D721Med (cell line): ENCODE measurements around the gene UQCC2.

Source experiments
- DNase-seq: peaks from one replicate; pipeline ENCODE4 v3.0.0; 2011; ENCODE audit warnings: low spot score; ENCODE audit not compliant: insufficient read length
- FAIRE-seq: peaks from 2 replicates; lab custom pipeline; 2011; peaks lifted over from hg19 to GRCh38; lab: Jason Lieb, UNC
- TF ChIP-seq, protein P1 (sequence below): IDR thresholded peaks from 2 replicates; pipeline ENCODE4 v1.5.1; 2012; ENCODE audit warnings: mild to moderate bottlenecking, control low read depth; ENCODE audit not compliant: insufficient read depth; ENCODE audit errors: missing control alignments

Gene UQCC2

DNA sequence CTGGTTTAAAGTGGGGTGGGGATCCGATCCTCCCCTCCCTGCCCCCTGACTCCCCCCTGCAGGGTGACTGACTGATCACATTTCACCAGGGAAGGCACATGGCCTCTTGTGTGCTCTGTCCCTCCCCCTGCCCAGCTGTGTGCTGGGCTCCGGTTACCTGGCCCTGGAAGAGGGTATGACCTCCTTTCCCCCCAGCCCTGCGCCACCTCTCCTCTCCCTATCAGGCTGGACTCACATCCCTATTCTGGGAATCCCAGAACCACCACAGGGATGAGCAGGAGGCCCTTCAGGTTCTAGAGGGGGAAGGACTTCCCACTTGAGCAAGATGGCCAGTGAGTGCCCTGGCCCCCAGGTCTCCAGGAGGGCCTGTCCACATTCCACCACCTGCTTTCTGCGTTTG, 37.3 kb upstream of the UQCC2 start:
- TF ChIP-seq, protein P1, sequence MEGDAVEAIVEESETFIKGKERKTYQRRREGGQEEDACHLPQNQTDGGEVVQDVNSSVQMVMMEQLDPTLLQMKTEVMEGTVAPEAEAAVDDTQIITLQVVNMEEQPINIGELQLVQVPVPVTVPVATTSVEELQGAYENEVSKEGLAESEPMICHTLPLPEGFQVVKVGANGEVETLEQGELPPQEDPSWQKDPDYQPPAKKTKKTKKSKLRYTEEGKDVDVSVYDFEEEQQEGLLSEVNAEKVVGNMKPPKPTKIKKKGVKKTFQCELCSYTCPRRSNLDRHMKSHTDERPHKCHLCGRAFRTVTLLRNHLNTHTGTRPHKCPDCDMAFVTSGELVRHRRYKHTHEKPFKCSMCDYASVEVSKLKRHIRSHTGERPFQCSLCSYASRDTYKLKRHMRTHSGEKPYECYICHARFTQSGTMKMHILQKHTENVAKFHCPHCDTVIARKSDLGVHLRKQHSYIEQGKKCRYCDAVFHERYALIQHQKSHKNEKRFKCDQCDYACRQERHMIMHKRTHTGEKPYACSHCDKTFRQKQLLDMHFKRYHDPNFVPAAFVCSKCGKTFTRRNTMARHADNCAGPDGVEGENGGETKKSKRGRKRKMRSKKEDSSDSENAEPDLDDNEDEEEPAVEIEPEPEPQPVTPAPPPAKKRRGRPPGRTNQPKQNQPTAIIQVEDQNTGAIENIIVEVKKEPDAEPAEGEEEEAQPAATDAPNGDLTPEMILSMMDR: no peak
- FAIRE-seq: no peak
- DNase-seq: no peak

DNA sequence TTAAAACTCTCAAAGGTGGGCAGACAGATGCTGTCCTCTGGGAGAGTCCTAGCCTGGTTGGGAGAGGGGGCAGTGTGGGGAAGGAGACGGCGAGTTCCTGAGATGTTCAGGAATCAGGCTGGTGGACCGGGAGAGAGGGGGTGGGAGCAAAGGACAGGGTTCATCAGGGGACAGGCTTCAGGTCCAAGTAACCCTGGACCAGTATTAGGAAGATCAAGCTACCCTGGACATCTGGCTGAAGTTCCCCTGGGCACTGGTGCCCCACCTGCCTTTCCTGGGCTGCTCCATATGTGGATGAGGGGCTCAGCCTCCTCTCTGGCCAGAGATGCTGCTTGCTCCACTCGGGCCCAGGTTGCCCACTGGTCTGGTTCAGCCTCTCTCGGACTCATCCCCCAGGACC, 36.3 kb upstream of the UQCC2 start:
- FAIRE-seq: no peak
- TF ChIP-seq, protein P1: no peak
- DNase-seq: no peak

DNA sequence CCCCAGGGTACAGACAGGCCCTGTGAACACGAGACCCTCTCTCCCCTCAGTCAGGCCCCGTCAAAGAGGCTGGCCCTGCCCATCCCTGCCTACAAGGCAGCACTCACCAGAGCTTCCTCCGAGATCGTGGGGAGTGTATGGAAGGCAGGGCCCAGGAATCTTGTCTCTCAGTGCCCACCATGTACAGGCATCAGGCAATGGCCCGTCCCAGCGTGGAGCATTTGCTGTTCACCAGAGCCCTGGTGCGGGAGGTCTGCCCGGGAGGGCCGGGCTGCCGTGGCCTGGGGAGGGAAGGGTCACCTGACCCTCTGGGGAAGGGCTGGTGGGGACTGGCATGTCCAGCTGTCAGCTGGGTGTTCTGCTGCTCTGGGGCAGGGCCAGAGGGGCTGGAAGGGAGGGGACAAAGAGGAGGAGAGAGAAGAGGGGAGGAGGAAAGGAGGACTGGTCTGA, 35.2 kb upstream of the UQCC2 start, which contains the start of gene IP6K3:
Gene IP6K3, minus strand, starts transcription at position 255 of the 450 bp plus-strand sequence. CDS start 11,429 bp downstream, outside the sequence.
- DNase-seq: no peak
- TF ChIP-seq, protein P1: no peak
- FAIRE-seq: no peak

DNA sequence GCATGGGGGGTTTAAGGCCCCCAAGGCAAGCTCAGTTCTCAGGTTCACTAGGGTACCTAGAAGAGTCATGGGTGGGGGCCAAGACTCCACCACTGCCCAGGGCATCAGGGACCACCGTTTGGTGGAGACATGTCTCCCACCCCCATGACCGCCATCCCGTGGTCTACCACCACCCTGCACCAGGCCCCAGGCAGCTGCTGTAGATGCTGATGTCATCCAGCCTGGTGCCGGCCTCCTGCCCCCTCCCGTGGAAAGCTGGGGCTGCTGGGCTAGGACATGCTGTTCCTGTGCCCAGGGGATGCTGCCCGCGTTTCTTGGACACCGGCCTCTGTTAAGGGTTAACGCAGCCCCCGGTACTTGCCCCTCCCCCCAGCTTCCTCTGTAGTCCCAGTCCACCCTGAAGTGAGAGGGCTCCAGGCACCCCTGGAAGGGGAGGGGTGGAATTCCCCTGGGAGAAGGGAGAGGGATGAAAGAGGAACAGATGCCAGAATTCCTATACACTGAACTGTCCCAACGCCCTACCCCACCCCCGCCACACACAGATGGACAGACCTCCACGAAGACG, 34.6 kb upstream of the UQCC2 start:
- DNase-seq: no peak
- no peak for FAIRE-seq
- TF ChIP-seq, protein P1: no peak

DNA sequence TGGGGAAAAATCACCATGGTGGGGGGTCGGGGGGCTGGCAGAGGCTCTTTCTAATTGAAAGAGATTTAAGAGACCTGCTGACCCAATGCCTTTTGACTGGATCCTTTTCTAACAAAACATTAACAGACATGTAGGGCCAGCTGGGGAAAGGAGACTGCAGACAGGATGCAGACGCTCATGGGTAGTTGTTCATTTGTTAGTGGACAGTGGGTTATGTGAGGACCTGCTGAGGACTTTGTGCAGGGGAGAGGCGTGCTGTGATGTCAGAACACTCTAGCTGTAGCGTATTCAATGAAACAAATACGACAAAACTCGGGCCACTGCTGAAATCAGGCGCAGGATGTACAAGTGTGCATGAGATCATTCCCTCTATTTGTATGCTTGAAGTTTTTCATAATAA, 34.0 kb upstream of the UQCC2 start:
- no peak for DNase-seq
- TF ChIP-seq, protein P1: no peak
- FAIRE-seq: no peak

DNA sequence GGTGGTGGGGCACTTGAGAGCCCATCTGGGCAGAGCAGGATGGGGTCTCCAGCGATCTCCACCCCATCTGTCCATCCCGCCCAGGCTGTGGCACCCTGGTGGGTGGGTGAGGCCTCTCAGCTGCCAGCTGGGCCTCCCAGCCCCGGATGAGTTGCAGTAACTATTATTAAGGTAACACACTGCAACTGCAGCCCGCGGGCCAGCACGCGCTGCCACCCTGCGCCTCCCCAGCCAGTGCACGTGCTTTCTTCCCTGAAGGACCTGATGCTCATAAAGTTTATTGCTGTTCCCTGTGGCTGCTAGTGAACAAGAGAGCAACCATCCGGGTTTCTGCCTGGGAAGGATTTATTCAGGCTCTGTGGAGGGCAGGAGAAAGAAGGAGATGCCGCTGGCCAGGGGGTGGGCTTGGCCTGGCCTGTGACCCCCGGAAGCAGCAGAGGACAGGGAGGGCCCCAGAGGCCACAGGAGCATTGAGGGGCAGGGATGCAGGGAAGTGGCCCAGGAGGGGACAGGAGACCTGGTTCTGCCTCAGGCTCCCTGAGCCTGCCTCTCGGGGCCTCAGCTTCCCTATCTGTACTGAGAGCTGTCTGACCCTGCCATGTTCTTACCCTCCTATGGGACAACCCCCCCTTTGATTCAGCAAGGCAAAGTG, 33.5 kb upstream of the UQCC2 start:
- DNase-seq (no peak), FAIRE-seq (no peak)
- TF ChIP-seq, protein P1: no peak
